Duodenal mucosa (tissue), 2 donors: ENCODE measurements around the gene LRFN3.
A peak's percentile ranks its signal among the peaks of the same experiment; 100 is the strongest.

ENCODE experiments used
- H3K27ac ChIP-seq: one replicate; pipeline ENCODE4 v1.7.0; 2013; ENCODE audit warnings: low read depth, low read length
- H3K27me3 ChIP-seq, 2 donors: one replicate each; pipeline ENCODE4 v1.7.0; 2013; ENCODE audit warnings: low read length in 2 of 2, control low read depth in 1 of 2; ENCODE audit not compliant: insufficient read depth in 2 of 2, control insufficient read depth in 1 of 2
- H3K36me3 ChIP-seq, 2 donors: one replicate each; pipeline ENCODE4 v1.7.0; 2013; ENCODE audit warnings: low read length in 2 of 2, control low read depth in 1 of 2; ENCODE audit not compliant: insufficient read depth in 2 of 2, control insufficient read depth in 1 of 2
- H3K4me1 ChIP-seq, 2 donors: one replicate each; pipeline ENCODE4 v1.7.0; 2013; ENCODE audit warnings: low read length in 2 of 2, control low read depth in 1 of 2; ENCODE audit not compliant: insufficient read depth in 2 of 2, control insufficient read depth in 1 of 2
- H3K4me3 ChIP-seq, 2 donors: one replicate each; pipeline ENCODE4 v1.7.0; 2013; ENCODE audit warnings: low read length in 2 of 2, low read depth in 1 of 2
- H3K9ac ChIP-seq, 2 donors: one replicate each; pipeline ENCODE4 v1.7.0; 2013; ENCODE audit warnings: low read length in 2 of 2, low read depth in 1 of 2
- H3K9me3 ChIP-seq, 2 donors: one replicate each; pipeline ENCODE4 v1.7.0; 2013; ENCODE audit warnings: low read length in 2 of 2, control low read depth in 1 of 2; ENCODE audit not compliant: control insufficient read depth in 1 of 2

Gene LRFN3

GRCh38 chr19:35986664-35987570 lies 50.7 kb downstream of the LRFN3 start:
- peak overlapping the region; percentile 8 to 28 for H3K4me3 ChIP-seq
- no peaks in the 10 kb centered on the region for H3K36me3 ChIP-seq
- H3K4me1 ChIP-seq = no peaks in the 10 kb centered on the region
- H3K9me3 ChIP-seq = no peaks in the 10 kb centered on the region
- no peak overlapping the region for H3K9ac ChIP-seq
- H3K27me3 ChIP-seq = peaks cover 17 to 20% of the 10 kb centered on the region in 2 donors
- no peak overlapping the region for H3K27ac ChIP-seq

GRCh38 chr19:35987571-35987896 lies 51.4 kb downstream of the LRFN3 start:
- no peaks in the 10 kb centered on the region for H3K4me1 ChIP-seq
- no peak overlapping the region for H3K4me3 ChIP-seq
- no peak overlapping the region for H3K9ac ChIP-seq
- H3K9me3 ChIP-seq = no peaks in the 10 kb centered on the region
- no peaks in the 10 kb centered on the region for H3K36me3 ChIP-seq
- H3K27me3 ChIP-seq = peaks cover 17 to 20% of the 10 kb centered on the region in 2 donors
- H3K27ac ChIP-seq = no peak overlapping the region

- Histone ChIP-seq H3K9me3 (no peaks in the 10 kb centered on the region), H3K36me3 (no peaks in the 10 kb centered on the region), H3K27ac (no peak overlapping the region), H3K4me1 (no peaks in the 10 kb centered on the region), H3K4me3 (no peak overlapping the region), H3K9ac (no peak overlapping the region), H3K27me3 (peaks cover 17 to 20% of the 10 kb centered on the region in 2 donors)
Observed at GRCh38 chr19:35988824-35989223, 52.6 kb downstream of the LRFN3 start.

GRCh38 chr19:35990156-35990555 lies 54.0 kb downstream of the LRFN3 start:
- H3K27ac ChIP-seq = no peak overlapping the region
- no peak overlapping the region for H3K4me3 ChIP-seq
- no peaks in the 10 kb centered on the region for H3K36me3 ChIP-seq
- H3K4me1 ChIP-seq = peaks cover 0 to 7% of the 10 kb centered on the region in 2 donors
- H3K9ac ChIP-seq = no peak overlapping the region
- H3K27me3 ChIP-seq = peaks cover 15 to 18% of the 10 kb centered on the region in 2 donors
- H3K9me3 ChIP-seq = no peaks in the 10 kb centered on the region

- Histone ChIP-seq H3K4me1 (peaks cover 4 to 15% of the 10 kb centered on the region in 2 donors), H3K27ac (no peak overlapping the region), H3K27me3 (peaks cover 9 to 11% of the 10 kb centered on the region in 2 donors), H3K36me3 (no peaks in the 10 kb centered on the region), H3K9me3 (no peaks in the 10 kb centered on the region), H3K4me3 (no peak overlapping the region), H3K9ac (no peak overlapping the region)
Observed at GRCh38 chr19:35990771-35991730, 54.9 kb downstream of the LRFN3 start.

GRCh38 chr19:35991731-35992450 lies 55.7 kb downstream of the LRFN3 start:
- Histone ChIP-seq H3K4me1 (peaks cover 12 to 23% of the 10 kb centered on the region in 2 donors), H3K4me3 (no peak overlapping the region)

GRCh38 chr19:35992907-35993765 lies 57.0 kb downstream of the LRFN3 start:
- Histone ChIP-seq H3K4me3 (no peak overlapping the region), H3K36me3 (peaks cover 0 to under 1% of the 10 kb centered on the region in 2 donors), H3K27ac (no peak overlapping the region), H3K9ac (no peak overlapping the region), H3K9me3 (no peaks in the 10 kb centered on the region), H3K27me3 (peaks cover 0 to 3% of the 10 kb centered on the region in 2 donors), H3K4me1 (peaks cover 12 to 23% of the 10 kb centered on the region in 2 donors)

More at GRCh38 chr19:35991731-35992450, 55.7 kb downstream of the LRFN3 start:
- Histone ChIP-seq H3K27me3 (peaks cover under 1 to 3% of the 10 kb centered on the region in 2 donors), H3K27ac (no peak overlapping the region), H3K9me3 (no peaks in the 10 kb centered on the region), H3K9ac (no peak overlapping the region), H3K36me3 (no peaks in the 10 kb centered on the region)

GRCh38 chr19:35993923-35994598 lies 57.9 kb downstream of the LRFN3 start:
- peaks cover 15 to 26% of the 10 kb centered on the region in 2 donors for H3K4me1 ChIP-seq
- H3K4me3 ChIP-seq = peak overlapping the region; percentile 90 to 97
- H3K27ac ChIP-seq = no peak overlapping the region
- H3K9ac ChIP-seq = peak overlapping the region; percentile 26 to 88
- H3K9me3 ChIP-seq = no peaks in the 10 kb centered on the region
- peaks cover 0 to 9% of the 10 kb centered on the region in 2 donors for H3K36me3 ChIP-seq
- peaks cover 0 to 3% of the 10 kb centered on the region in 2 donors for H3K27me3 ChIP-seq
